Gastrocnemius medialis (tissue), 4 donors: ENCODE measurements around the gene FGF21.
"Not testable (repeated sequence)": the region's sequence is repeated elsewhere in the genome, so short reads cannot be mapped to it uniquely, and the experiment has no call there.

Experiments used
- POLR2A ChIP-seq, 2 donors: fragments of 450-650 bp; IDR thresholded peaks; one replicate each; pipeline ENCODE4 v1.6.1; 2017; ENCODE audit warnings: antibody characterized with exemption in 2 of 2, mild to moderate bottlenecking in 2 of 2, moderate library complexity in 2 of 2
- TF ChIP-seq, protein P1 (sequence below), 5 experiments: fragments of 450-650 bp in 3 of 5; fragments of 200-600 bp in 2 of 5; sonication (generic) in 2 of 5; IDR thresholded peaks in 4 of 5; conservative IDR thresholded peaks in 1 of 5; 1 replicate in 4 of 5; 2 replicates in 1 of 5; pipeline ENCODE4 v1.5.1; 2016 to 2019; ENCODE audit warnings: antibody characterized with exemption in 5 of 5, mild to moderate bottlenecking in 3 of 5, moderate library complexity in 3 of 5

GRCh38 chr19:48787331-48787730 lies 32.0 kb downstream of the FGF21 start:
- TF ChIP-seq POLR2A (IDR thresholded peaks at IDR 0.05): not testable (repeated sequence)
- TF ChIP-seq, protein P1, sequence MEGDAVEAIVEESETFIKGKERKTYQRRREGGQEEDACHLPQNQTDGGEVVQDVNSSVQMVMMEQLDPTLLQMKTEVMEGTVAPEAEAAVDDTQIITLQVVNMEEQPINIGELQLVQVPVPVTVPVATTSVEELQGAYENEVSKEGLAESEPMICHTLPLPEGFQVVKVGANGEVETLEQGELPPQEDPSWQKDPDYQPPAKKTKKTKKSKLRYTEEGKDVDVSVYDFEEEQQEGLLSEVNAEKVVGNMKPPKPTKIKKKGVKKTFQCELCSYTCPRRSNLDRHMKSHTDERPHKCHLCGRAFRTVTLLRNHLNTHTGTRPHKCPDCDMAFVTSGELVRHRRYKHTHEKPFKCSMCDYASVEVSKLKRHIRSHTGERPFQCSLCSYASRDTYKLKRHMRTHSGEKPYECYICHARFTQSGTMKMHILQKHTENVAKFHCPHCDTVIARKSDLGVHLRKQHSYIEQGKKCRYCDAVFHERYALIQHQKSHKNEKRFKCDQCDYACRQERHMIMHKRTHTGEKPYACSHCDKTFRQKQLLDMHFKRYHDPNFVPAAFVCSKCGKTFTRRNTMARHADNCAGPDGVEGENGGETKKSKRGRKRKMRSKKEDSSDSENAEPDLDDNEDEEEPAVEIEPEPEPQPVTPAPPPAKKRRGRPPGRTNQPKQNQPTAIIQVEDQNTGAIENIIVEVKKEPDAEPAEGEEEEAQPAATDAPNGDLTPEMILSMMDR (IDR thresholded peaks at IDR 0.05 in 4 of 5, conservative IDR thresholded peaks at IDR 0.05 in 1 of 5): not testable (repeated sequence)
